ENCODE results near the gene TICAM1. TPM values are rescaled to one million over a fixed set of nuclear protein-coding genes. Genes with fewer than 3 reads are reported as not detected.

TICAM1 gene
- total and polyA plus RNA-seq, 2 of the 13 experiments (the other 11 are each of a cell fraction or from before 2014, with no cell fraction given) = 0.33 to 0.95 TPM

- H3K9ac ChIP-seq (ENCODE audit: insufficient read depth, low read depth, low read length) = no peak overlapping the region
- no TSS peak for BruUV-seq (replicated peaks)
- WGBS (ENCODE audit: low lambda C conversion rate) = 41% methylated on average over 21 of the region's 23 CpGs
- in situ Hi-C loops (cut with HindIII; ENCODE audit: extremely low pct_ligation_motif_present, low pct_unique_long_range_greater_than_20kb) (loop anchor here (10.0 kb wide), 1 partner anchor 156 kb away; no protein-coding TSS in a partner anchor), intact Hi-C loops (cut with micrococcal nuclease; ENCODE audit: unreplicated experiment) (no loop called here)
- ATAC-seq (no peak; the same call in 1 of the 3 replicates), FAIRE-seq (no peak), DNase-seq (ENCODE audit: low spot score) (no peak)
- no peak overlapping the region for H2AFZ ChIP-seq (ENCODE audit: low read length)
- H4K20me1 ChIP-seq (ENCODE audit: insufficient read depth, low read length) = no peaks in the 10 kb centered on the region
- CTCF ChIA-PET (ENCODE audit: low intra/inter-chr PET ratio, low total read pairs) = no interaction called here
- POLR2A ChIA-PET = no interaction called here
- H3K79me2 ChIP-seq (ENCODE audit: insufficient read depth, low read length) = no peaks in the 10 kb centered on the region
- no peak for TF ChIP-seq CENPT (CRISPR knock-in tag; IDR thresholded peaks at IDR 0.05; ENCODE audit: low read depth)
- TF ChIP-seq MXD4 (CRISPR knock-in tag; IDR thresholded peaks at IDR 0.05) = no peak
- TF ChIP-seq AKNA (CRISPR knock-in tag; IDR thresholded peaks at IDR 0.05; ENCODE audit: borderline replicate concordance) = no peak
- no peak for TF ChIP-seq ELF4 (CRISPR knock-in tag; IDR thresholded peaks at IDR 0.05; ENCODE audit: borderline replicate concordance)
- TF ChIP-seq ZBTB33 (CRISPR knock-in tag; IDR thresholded peaks at IDR 0.05) = peak; percentile 27; the same call in 1 of the 2 replicates
- no peak for TF ChIP-seq HMGXB3 (CRISPR knock-in tag; IDR thresholded peaks at IDR 0.05; ENCODE audit: borderline replicate concordance)
- no peak for TF ChIP-seq SRSF1 (optimal IDR thresholded peaks at IDR 0.05; ENCODE audit: low read depth, low read length)
- H3K36me3 ChIP-seq (replicated peaks in 1 of 2; ENCODE audit: control insufficient read depth in 1 of 2, insufficient read depth in 2 of 2, low read length in 2 of 2) = no peaks in the 10 kb centered on the region
- peaks cover 1 to 4% of the 10 kb centered on the region in 2 experiments; a peak in 3 of 5 replicates for H3K27me3 ChIP-seq (ENCODE audit: control insufficient read depth in 1 of 2, insufficient read depth in 2 of 2, low read length in 2 of 2)
- no peak overlapping the region for H3K27ac ChIP-seq (ENCODE audit: extremely low read length, insufficient read depth, low read length)
- no peak overlapping the region; a peak in 1 of 6 replicates for H3K4me3 ChIP-seq (replicated peaks in 1 of 3; ENCODE audit: insufficient read depth in 1 of 3, low read depth in 2 of 3, low read length in 3 of 3)
- H3K4me2 ChIP-seq (ENCODE audit: low read depth, low read length) = no peak overlapping the region
- peaks cover 17% of the 10 kb centered on the region; the same call in 1 of the 2 replicates for H3K4me1 ChIP-seq (ENCODE audit: insufficient read depth, low read length)
- H3K9me3 ChIP-seq (ENCODE audit: low read length) = no peaks in the 10 kb centered on the region
These were observed 47.0 kb upstream of the TICAM1 start for GRCh38 chr19:4878491-4878968.

Data from HepG2 (cell line).